HepG2 (cell line): ENCODE data around the gene WDR5B. TPM values are rescaled to one million over a fixed set of nuclear protein-coding genes. Genes with fewer than 3 reads are reported as not detected.
A peak's percentile ranks its signal among the peaks of the same experiment; 100 is the strongest.

Experiments used
- ARID3A ChIP-seq: IDR thresholded peaks from 2 replicates; pipeline ENCODE4 v1.6.1; 2012; ENCODE audit warnings: low read depth, low read length, improper control_type of control experiment
- BRF2 ChIP-seq: sonication (generic); formaldehyde crosslinking; IDR thresholded peaks from 2 replicates; pipeline ENCODE4 v1.8.1; 2022; ENCODE audit warnings: mild to moderate bottlenecking, missing genetic modification reagents
- CCDC6 ChIP-seq: sonication (generic); formaldehyde crosslinking; IDR thresholded peaks from 2 replicates; pipeline ENCODE4 v1.8.1; 2022; ENCODE audit warnings: mild to moderate bottlenecking, missing genetic modification reagents, moderate library complexity
- DPF2 ChIP-seq: sonication (generic); formaldehyde crosslinking; IDR thresholded peaks from 2 replicates; pipeline ENCODE4 v1.4.0; 2020; ENCODE audit warnings: mild to moderate bottlenecking, low read depth, missing genetic modification reagents, borderline replicate concordance
- FOXK1 ChIP-seq: sonication (generic); formaldehyde crosslinking; IDR thresholded peaks from 2 replicates; pipeline ENCODE4 v1.4.0; 2020; ENCODE audit warnings: low read depth, missing genetic modification reagents, borderline replicate concordance
- FOXO4 ChIP-seq: sonication (generic); formaldehyde crosslinking; conservative IDR thresholded peaks from 2 replicates; pipeline ENCODE4 v1.8.1; 2023; ENCODE audit warnings: missing genetic modification reagents
- HOXA5 ChIP-seq: sonication (generic); formaldehyde crosslinking; IDR thresholded peaks from 2 replicates; pipeline ENCODE4 v1.4.0; 2020; ENCODE audit warnings: missing genetic modification reagents
- KDM6A ChIP-seq: IDR thresholded peaks from 2 replicates; pipeline ENCODE4 v1.6.1; 2016; ENCODE audit warnings: low read depth
- KLF6 ChIP-seq: IDR thresholded peaks from 2 replicates; pipeline ENCODE4 v1.8.0; 2016; ENCODE audit warnings: missing biosample characterization, missing genetic modification reagents
- MAFF ChIP-seq: IDR thresholded peaks from 2 replicates; pipeline ENCODE4 v1.6.1; 2011; ENCODE audit warnings: low read depth, low read length, improper control_type of control experiment
- MAFK ChIP-seq, 2 experiments: IDR thresholded peaks in 1 of 2; conservative IDR thresholded peaks in 1 of 2; 2 replicates each; pipeline ENCODE4 v1.6.1; 2011; ENCODE audit warnings: improper control_type of control experiment in 2 of 2, low read length in 2 of 2
- NCOA1 ChIP-seq: sonication (generic); formaldehyde crosslinking; IDR thresholded peaks from 2 replicates; pipeline ENCODE4 v1.9.0; 2021; ENCODE audit warnings: missing genetic modification reagents
- NCOR1 ChIP-seq: fragments of 200-600 bp; sonication (generic); IDR thresholded peaks from 2 replicates; pipeline ENCODE4 v1.7.0; 2017; ENCODE audit warnings: antibody characterized with exemption, low read length, borderline replicate concordance
- NFIC ChIP-seq: IDR thresholded peaks from 2 replicates; pipeline ENCODE4 v1.6.1; 2012; ENCODE audit warnings: mild to moderate bottlenecking, low read length, inconsistent platforms
- NR2F6 ChIP-seq, 2 experiments: IDR thresholded peaks; 2 replicates each; pipeline ENCODE4 v1.6.1; 2016; ENCODE audit warnings: antibody characterized with exemption in 1 of 2, mild to moderate bottlenecking in 1 of 2
- REPIN1 ChIP-seq: sonication (generic); formaldehyde crosslinking; IDR thresholded peaks from 2 replicates; pipeline ENCODE4 v1.8.0; 2022; ENCODE audit warnings: missing genetic modification reagents, low read depth, mild to moderate bottlenecking, borderline replicate concordance
- REST ChIP-seq, 2 experiments: IDR thresholded peaks; 2 replicates each; pipeline ENCODE4 v1.6.1; 2011 to 2012; ENCODE audit warnings: low read length in 2 of 2, borderline replicate concordance in 1 of 2, low read depth in 1 of 2, mild to moderate bottlenecking in 1 of 2, moderate library complexity in 1 of 2
- RXRA ChIP-seq: sonication (generic); formaldehyde crosslinking; IDR thresholded peaks from 2 replicates; pipeline ENCODE4 v1.5.1; 2020; ENCODE audit warnings: missing genetic modification reagents
- TBX2 ChIP-seq: sonication (generic); formaldehyde crosslinking; IDR thresholded peaks from 2 replicates; pipeline ENCODE4 v1.5.0; 2020; ENCODE audit warnings: missing genetic modification reagents, mild to moderate bottlenecking, borderline replicate concordance
- ZBTB3 ChIP-seq: sonication (generic); formaldehyde crosslinking; IDR thresholded peaks from 2 replicates; pipeline ENCODE4 v1.4.0; 2020; ENCODE audit warnings: low read depth, mild to moderate bottlenecking, moderate library complexity, missing genetic modification reagents, borderline replicate concordance
- polyA plus RNA-seq, 8 experiments: library from polyadenylated mRNA; depleted of rRNA in 3 of 8; stranded (reverse) in 7 of 8; unstranded in 1 of 8; fragments of >200 nt; fragmentation: Illumina TruSeq in 4 of 8; extraction: Trizol in 4 of 8; gene quantifications; 2 replicates each; pipeline versions ENCODE4 v1.2.1 to v1.2.3, GENCODE V29; 2011 to 2016; ENCODE audit warnings: low read depth in 4 of 8, missing spikeins in 1 of 8, mixed read lengths in 1 of 8; ENCODE audit not compliant: insufficient read depth in 1 of 8
- total RNA-seq, 5 experiments: library from RNA; depleted of rRNA; stranded (reverse); fragments of >200 nt; fragmentation: Illumina TruSeq; extraction: Trizol; gene quantifications; 2 replicates each; pipeline ENCODE4 v1.2.3, GENCODE V29; 2016; ENCODE audit warnings: low read depth in 1 of 5

WDR5B gene
- total and polyA plus RNA-seq, 2 of the 13 experiments (the other 11 are each of a cell fraction or from before 2014, with no cell fraction given), result 2.5 to 3.6 TPM

GRCh38 chr3:122365582-122366378 lies 50.1 kb downstream of the WDR5B start (continued):
- TF ChIP-seq REPIN1 (peak; percentile 57; the same call in 1 of the 2 replicates), NR2F6 (IDR thresholded peaks at IDR 0.05) (peak; percentile 83), NR2F6 (CRISPR knock-in tag; IDR thresholded peaks at IDR 0.05) (peak; percentile 86), NCOA1 (CRISPR knock-in tag) (peak; percentile 79; the same call in 1 of the 2 replicates), ARID3A (peak; percentile 79; the same call in 1 of the 2 replicates), CCDC6 (CRISPR knock-in tag) (peak; percentile 48; the same call in 1 of the 2 replicates), BRF2 (peak; percentile 68; the same call in 1 of the 2 replicates), FOXO4 (CRISPR knock-in tag) (0 out of 2 replicates have a peak, but pooled peaks have one; percentile 76), DPF2 (CRISPR knock-in tag) (peak; percentile 99), REST (IDR thresholded peaks at IDR 0.05; ENCODE audit: borderline replicate concordance in 1 of 2, low read depth in 1 of 2, low read length in 2 of 2) (0 out of 4 replicates have a peak, but pooled peaks of 1 of the 2 experiments have one; percentile 59), MAFF (peak; percentile 54), RXRA (peak; percentile 46; the same call in 1 of the 2 replicates), NFIC (peak; percentile 84), MAFK (conservative IDR thresholded peaks at IDR 0.05 in 1 of 2, IDR thresholded peaks at IDR 0.05 in 1 of 2; ENCODE audit: low read length in 2 of 2) (peak in 1 of 2 experiments; percentile 21; a peak in 1 of 4 replicates), TBX2 (CRISPR knock-in tag) (peak; percentile 87), KDM6A (CRISPR knock-in tag) (peak; percentile 93), NCOR1 (peak; percentile 93), FOXK1 (CRISPR knock-in tag) (peak; percentile 78), KLF6 (0 out of 2 replicates have a peak, but pooled peaks have one; percentile 54), HOXA5 (CRISPR knock-in tag) (peak; percentile 61; the same call in 1 of the 2 replicates), ZBTB3 (CRISPR knock-in tag) (0 out of 2 replicates have a peak, but pooled peaks have one; percentile 62)
